A204.1 (cell line): Measurements from ENCODE around the gene INPP5A.
"Not testable (repeated sequence)": the region's sequence is repeated elsewhere in the genome, so short reads cannot be mapped to it uniquely, and the experiment has no call there.

Experiments used
- FAIRE-seq: peaks from 2 replicates; lab custom pipeline; 2012; peaks lifted over from hg19 to GRCh38; lab: Jason Lieb, UNC

The INPP5A gene

DNA sequence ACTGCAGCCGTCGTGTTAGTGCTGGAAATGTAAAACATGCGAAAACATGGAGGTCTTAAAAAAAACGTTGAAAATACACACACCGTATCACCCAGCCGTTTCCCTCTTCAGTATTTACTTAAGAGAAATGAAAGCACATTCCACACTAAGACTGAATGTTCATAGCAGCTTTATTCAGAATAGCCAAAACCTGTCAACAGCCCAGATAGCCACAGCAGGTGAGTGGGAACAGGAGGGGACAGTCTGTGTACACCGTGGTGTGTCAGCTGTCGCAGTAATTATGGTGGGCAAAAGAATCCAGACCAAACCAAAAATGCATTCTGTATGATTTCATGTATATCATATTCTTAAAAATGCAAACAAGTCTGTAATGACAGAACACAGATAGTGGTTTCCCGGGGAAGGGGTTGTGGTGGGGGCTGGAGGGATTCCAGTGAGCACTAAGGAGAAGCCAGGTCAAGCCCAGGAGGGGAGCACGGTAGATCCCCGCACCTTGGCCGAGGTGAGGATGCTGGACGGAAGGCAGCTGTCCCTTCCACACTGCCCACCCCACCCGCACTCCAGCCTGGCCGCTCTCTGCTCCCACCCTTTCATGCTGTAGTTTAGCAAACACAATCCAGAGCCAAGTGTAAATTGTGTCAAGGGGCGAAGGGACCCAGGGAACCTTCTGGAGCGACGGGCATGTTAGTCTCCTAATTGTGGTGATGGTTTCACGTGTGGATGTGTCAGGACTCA, 124.8 kb downstream of the INPP5A start:
- FAIRE-seq, result no peak

DNA sequence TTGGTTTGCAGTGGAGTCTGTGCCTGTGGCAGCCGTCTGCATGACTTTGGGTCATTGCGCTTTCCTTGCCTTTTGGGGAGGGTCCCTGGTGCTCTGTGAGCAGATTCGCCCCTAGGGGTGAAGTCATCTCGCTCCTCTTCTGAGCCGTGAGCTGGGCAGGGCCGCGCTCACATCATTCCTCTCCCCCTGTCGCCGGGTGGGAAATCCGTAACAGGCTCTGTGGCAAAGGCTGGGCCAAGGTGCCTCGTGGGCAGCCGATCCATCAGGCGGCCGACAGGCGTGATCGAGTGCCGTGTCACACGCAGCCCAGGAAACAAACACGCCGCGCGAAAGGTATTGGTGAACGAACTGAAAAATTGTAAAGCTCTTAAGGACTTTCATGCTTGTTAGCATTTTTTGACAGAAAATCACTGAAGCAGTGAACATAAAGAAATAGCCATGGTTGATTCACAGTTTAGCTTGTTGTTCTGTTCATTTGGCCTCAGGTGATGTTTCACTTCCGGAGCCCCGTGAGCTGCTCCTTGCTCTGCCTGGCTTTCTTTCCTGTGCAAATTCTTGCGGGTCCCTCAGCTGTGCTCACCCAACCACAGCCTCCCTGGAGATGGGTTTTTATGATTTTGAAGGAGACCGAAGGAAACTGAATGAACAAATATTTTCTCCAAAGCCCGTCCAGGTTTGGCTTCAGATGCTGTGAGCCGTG, 126.2 kb downstream of the INPP5A start:
- no peak for FAIRE-seq

DNA sequence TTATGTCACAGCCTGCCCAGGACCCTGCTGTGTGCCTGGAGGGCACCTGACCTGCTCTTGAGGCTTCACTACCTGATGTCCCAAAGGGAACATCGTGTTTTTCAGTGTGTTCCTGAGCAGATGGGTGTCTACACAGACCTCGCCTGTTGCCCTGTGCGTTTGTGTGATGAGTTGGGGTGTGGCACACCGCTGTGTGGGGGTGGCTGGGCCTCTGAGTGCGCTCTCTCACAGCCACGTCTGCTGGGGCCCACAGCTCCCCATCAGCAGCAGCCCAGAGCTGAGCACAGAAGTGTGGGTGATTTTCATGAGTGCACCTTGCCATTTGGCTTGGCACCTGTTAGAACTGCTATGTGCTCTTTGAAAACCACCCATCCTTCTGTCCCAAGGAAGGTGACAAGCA, 126.8 kb downstream of the INPP5A start:
- FAIRE-seq, result no peak

DNA sequence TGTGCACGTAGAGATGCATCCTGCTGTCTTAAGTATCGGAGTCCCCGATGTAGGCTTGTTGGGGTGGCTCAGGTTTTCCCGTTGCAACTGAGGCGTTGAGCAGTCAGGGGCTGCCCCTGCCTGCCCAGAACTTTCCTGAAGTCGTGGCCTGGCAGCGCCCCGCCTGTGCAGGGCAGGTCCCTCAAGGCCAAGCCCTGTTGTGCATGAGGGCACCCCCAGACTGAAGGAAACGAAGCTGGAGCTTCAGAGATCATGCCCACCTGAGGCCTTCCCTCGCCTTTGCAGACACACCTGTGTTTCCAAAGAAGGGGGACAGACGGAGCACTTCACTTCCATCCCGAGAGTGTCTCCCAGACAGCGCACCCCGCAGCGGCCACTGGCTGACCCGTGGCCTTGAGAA, 127.3 kb downstream of the INPP5A start:
- no peak for FAIRE-seq

DNA sequence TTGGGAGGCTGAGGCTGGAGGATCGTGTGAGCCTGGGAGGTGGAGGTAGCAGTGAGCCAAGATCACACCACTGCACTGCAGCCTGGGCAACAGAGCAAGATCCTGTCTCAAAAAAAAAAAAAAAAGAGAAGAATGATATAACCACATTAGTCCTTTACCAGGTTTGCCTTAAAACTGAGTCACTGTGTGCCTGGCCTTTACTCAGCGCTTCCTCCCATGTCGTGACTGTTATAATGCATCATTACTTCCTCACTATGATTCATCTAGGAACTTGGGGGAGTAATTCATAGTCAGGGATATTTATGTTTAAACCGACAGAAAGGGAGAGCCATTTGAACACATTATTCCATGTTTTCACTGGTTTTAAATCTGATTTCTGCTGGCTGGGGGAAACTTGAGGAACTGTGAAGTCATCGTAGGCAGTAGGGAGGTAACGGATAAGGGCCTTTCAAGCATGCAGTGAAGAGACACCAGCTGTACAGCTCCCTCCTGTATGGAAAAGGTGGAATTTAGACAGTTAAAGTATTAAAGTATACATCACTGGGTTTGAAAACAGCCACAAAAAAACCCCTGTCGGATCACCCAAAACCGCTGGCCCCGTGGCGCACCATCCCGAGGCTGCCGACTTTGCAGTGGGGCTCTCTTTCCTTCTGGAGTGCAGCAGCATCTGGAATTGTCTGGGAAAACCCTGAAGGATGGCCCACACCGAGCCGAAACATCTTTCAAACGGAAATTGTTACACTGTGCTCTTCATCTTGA, 128.5 kb downstream of the INPP5A start:
- no peak for FAIRE-seq

DNA sequence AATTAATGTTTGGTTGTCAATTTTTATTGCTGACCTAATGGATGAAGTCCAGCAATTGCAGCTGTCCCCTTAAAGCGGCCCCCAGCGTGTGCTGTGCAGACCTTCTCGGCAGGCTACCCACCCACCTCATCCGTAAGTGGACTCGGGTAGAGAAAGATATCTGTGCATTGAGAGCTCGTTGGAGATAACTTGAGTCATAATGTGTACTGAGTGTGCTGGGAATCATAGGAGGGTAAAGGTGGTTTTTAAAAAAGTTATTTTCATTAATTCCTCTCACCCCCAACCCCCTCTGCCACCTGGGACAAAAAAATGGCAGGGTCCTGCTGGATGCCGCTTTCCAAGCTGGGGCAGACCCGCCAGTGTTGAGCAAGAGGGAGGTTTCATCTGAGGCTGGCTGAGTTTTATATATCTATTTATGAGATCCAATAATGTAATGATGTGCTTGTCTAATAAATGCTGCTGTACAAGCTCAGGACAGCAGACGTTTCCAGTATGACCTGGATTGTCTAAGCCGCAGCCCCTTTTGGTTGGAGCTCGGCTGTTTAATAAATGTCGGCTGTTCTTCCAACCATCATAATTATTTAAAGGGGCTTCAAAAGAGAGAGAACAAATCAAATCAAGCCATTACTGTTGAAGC, 129.2 kb downstream of the INPP5A start:
- no peak for FAIRE-seq

DNA sequence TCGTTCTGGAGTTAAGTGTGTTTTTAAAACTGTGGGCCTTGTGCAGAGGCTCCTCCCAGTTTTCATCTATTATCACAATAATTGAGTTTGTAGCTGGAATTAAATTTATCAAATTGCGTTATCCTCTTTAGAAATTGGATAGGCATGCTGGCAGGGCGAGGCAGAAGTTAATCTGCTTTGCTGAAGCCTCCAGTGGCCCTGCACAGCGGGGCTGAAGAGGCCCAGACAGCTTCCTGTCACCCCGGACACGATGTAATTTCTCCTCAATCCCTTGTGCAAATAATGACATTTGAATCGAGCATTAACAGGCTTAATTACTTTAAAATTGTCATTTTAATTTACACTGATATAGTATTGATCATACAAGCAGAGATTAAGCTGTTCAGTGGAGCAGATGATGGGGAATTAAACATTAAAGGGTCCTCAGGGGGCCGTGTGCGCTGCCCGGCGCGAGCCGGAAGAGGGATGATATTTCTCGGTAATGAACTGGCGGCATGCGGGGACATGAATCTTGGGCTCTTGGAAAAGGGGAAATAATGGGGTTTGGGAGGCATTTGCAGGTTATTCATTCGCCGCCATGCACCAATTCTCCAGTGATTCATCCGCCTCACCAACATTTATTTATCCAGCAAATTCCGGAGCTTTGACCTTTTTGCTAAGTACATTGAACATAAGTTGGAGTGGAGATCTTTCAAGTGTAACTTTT, 129.9 kb downstream of the INPP5A start:
- FAIRE-seq, result no peak

DNA sequence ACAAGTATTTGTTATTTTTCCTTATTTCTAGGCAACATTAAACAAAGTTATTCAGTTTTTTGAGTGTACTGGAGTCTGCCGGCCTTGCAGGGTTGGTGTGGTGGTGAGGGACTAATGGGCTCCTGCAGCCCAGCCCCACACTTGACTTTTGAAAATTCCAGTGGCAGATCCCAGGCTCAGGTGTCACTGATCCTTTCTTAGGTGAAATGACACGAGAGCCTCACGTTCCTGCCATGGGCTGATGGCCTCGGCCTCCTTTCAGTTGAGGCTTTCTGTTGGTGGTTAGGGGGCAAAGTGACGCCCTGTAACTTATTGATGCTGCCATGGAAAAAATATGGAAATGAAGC, 130.4 kb downstream of the INPP5A start:
- FAIRE-seq, result no peak

DNA sequence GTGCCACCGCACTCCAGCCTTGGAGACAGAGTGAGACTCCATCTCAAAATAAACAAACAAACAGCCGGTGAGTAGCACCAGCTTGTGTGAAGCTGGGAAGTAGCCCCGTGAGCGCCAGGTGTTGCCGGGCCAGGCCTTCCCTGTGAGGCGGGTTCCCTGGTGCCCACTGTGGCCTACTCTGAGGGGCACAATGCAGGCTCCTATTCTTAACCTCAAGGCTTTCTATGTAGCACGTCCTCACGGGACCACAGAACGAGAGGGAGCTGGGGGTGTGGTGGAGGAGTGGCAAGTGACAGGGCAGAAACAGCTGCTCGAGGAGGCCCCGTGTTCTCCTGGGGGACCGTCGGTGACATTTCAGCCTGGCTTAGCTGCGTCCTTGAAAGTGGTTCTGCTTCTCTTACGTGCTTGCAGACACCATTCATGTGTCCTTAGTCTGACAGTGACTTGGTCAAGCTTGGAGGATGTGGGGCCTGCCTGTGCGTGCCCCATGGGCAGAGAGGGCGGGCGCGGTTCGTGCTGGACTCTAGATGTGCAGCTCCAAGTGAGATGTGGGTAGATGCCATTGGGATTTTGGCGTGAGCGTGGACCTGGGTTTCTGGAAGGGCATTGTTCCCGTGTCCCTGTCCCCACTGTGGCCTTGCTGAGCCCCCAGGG, 131.7 kb downstream of the INPP5A start:
- no peak for FAIRE-seq

DNA sequence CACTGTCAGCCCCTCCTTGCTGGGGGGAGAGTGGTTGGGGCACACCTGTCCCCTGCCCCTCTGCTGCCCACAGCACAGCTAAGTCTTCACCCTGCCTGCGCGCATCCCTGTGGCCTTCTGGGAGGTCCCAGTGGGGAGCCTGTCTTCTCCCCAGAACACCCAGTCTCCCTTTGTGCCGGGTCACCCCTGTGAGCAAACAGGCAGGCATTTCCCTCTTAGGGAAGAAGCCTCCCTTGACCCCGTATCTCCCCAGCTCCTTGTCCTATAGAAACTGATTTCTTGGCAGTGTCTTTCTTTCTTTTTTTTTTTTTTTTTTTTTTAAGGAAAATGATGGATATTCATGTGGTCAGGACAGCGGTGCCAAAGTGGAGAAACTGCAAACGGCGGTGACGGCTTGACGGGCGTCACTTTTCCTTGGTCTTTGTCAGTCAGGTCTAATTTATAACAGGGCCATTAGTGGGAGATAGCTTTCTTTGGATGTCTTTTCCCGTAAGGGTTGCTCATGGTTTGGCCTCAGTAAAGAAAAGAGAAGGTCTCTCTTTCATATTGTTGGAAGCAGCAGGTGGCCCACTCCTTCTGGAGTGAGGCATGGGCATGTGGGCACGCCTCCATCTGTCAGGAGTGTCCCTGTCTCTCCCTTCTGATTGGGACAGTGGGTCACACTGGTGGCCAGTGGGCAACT, 133.1 kb downstream of the INPP5A start:
- no peak for FAIRE-seq

DNA sequence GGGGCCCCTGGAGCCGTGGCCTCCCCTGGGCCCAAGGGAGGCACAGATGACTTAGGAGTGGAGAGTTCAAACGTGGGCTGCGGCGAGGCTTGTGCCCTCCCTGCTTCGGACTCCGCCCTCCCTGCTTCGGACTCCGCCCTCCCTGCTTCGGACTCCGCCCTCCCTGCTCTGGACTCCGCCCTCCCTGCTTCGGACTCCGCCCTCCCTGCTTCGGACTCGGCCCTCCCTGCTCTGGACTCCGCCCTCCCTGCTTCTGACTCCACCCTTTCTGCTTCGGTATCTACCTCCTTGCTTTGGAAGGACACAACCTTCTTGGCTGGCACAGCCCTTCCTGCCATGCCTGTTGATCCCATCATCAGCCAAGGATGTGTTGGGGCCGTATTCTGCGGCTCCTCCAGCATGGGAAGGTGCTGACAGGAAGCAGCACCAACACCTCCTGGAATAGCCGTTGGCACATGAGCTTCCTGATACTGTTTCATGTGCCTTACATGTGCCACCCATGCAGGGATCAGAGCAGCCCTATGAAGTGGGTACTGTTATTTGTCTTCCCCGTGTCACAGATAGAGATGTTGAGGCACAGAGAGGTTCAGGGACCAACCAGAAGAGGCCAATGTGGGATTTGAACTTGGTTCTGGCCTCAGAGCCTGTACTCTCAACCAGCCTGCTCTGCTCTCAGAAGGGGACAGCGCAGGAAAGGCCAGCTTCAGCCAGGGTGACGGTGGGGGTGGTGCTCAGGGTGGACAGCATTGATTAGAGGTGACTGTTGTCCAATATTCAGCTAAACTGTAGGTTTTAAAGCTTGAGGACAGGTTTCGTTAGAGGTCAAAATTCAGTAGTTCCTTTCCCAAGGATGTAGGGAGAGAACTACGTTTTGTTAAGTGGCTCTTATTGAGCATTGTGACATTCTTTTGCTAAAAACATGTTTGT, 133.9 kb downstream of the INPP5A start:
- no peak for FAIRE-seq

DNA sequence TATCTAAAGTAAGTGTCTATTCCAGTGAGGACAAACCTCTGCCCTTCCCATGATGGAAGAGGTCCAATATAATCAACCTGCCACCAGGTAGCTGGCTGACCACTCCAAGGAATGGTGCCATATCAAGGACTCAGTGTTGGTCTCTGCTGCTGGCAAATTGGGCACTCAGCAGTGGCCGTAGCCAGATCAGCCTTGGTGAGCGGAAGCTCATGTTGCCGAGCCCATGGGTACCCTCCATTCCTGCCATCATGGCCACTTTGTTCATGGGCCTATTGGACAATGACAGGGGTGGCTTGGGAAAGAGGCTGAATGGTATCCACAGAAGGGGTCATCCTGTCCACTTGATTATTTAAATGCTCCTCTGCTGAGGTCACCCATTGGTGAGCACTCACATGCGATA, 136.2 kb downstream of the INPP5A start:
- FAIRE-seq, result not testable (repeated sequence)

DNA sequence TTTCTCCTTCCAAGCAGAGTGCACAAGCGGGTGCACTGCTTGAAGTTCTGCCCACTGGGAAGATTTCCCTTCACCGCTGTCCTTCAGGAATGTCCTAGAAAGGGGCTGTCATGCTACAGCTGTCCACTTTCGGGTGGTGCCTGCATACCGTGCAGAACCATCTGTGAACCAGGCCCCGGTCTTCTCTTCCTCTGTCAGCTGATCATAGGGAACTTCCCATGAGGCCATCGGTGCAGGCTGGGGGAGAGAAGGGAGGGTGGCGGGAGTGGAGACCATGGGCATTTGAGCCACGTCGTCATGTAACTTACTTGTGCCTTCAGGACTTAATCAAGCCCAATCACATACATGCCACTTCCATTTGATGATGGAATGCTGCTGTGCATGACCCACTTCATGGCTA, 136.7 kb downstream of the INPP5A start:
- FAIRE-seq, result no peak

DNA sequence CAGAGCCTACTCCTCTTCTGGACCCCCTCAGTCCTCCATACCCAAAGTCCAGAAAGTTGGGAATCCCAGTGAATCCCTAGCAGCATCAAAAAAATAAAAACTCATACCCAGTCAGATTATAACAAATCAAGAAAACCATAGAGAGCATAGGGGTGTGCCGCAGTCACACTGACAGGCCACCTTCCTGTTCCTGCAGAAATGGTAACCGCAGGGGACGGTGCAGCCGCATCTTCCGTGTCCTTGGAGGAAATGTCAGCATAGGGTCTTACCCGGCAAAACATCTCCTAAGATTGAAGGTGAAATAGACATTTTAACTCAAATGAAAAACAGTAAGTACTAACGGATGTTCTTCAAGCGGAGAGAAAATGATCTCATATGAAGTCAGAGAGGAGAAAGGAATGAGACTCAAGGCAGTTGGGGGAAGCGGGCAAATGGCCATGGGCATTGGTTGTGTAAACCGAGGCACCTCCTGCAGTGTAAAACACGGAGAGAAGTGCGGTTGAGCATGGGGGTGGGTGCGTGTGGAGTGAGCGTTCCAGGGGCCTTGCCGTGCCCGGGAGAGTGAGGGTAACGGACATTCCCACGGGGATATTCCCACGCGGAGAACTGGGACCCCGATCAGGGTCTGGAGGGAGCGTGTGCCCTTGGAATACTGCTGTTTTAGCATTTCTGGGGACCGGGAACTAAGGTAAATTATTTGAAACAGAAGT, 137.6 kb downstream of the INPP5A start:
- no peak for FAIRE-seq

DNA sequence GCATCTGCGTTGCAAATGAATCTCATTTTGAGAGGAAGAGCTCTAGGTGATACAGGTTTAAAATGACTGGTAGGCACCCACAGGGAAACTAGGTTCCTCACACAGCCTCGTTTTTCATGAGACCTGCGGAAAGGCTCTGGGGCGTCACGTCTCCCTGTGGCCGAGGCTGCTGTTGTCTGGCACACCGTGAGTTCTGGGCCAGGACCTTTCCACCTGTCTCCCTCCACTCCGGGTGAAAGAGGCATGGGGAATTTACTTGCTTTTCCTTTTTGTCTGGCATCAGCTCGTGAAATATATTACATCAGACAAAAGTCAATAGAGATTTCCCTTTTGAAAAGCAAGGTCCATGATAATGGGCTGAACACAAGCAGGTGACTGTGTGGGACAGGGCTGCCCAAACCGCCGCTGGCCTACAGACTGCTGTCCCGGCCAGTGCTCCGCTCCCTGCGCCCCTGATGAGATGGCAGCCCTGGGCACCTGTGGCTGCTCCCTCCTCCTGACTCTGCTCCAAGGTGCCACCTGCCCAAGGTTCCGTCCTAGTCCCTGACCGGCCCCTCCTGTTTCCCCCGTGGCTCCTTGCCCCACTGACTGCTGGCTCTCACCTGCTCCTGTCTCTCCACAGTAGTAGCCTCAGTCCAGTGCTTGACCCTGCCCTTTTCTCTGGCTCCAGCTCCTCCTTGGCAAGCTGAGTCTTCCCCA, 138.8 kb downstream of the INPP5A start:
- FAIRE-seq, result no peak

DNA sequence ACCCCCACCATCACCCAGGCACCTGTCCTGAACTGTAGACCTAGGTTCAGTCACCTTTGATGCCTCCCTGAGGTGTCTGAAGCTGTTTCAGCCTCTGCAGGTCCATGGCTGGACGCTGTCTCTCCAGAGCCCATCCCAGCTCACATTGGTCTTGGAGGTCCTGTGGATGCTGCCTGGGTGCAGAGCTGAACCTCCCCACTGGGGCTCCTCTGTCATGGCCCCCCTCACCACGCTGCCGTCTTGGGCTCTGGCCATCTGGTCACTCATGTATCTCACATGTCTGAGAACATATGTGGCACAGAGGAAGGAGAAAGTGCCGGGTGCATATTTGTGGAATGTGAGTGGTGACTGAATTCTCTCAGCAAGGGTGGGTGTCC, 139.5 kb downstream of the INPP5A start:
- no peak for FAIRE-seq

DNA sequence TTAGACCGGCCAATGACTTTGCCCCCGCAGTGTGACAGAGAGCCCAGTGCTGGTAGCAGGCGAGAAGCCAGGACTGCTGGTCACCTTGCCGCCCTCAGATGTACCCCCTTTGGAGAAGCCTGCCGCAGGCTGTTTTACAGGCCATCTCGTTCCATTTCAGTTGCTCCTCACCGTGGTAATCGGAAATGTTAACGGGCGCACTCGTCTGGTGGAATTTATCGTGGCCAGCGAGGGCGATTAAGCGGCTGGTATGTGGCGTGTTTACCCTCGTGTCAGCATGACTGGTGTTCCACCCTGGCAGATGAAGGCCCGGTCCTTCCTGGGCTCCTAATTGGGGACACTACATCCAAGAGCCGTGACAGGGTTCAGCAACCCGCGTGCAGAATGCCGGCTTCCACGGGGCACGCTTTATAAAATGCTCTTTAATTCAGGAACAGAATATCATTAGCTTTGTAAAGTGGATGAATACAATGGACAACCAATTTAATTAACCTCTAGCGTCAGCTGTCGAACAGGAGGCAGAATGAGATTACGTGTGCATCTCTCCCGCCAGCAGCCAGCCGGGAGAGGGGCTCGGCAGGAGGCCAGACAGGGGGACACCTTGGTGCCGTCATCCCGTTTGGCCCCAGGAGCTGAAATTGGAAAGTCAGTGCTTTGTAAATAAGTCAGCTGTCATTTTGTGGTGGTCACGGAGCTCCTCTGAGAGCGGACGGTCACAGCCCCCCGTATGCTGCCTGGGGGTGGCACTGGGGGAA, 140.1 kb downstream of the INPP5A start:
- no peak for FAIRE-seq
